NCI-H1092 treated with DMSO at 0.1 percent for 48 hours (cell line): ENCODE results near the gene JAZF1.

Experiments
- DNase-seq: peaks from one replicate; lab custom pipeline; 2025; lab: John Stamatoyannopoulos, UW

JAZF1 gene

GRCh38 chr7:28191184-28191583, 10.6 kb upstream of the JAZF1 start:
- DNase-seq: no peak

GRCh38 chr7:28190077-28190710, 9.6 kb upstream of the JAZF1 start:
- no peak for DNase-seq

- DNase-seq: no peak
These were observed 6.4 kb upstream of the JAZF1 start for GRCh38 chr7:28187012-28187411.

GRCh38 chr7:28183627-28184026, 3.0 kb upstream of the JAZF1 start:
- no peak for DNase-seq

- peak; percentile 47 for DNase-seq
These were observed 1.5 kb upstream of the JAZF1 start for GRCh38 chr7:28182071-28182471.

GRCh38 chr7:28181416-28181815, 821 bp upstream of the JAZF1 start:
- DNase-seq: no peak

DNA sequence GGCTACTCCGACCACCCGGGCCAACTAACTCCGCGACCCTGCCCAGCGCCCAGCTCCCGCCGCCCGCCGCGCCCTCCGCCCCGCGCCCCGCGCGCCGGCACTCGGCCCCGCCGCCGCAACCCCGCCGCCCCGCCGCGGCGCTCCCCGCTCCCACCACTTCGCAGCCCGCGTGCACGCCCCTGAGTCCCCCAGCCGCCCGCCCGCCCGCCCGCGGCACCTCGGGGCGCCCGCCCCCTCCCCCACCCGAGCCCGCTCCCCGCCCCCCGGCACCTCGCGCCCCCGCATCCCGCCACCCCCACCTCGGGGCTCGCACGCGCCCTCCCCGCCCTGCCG, 598 bp downstream of the JAZF1 start:
- no peak for DNase-seq

GRCh38 chr7:28179120-28180030, 1.2 kb downstream of the JAZF1 start:
- DNase-seq: peak; percentile 74

GRCh38 chr7:28178599-28178998, 2.0 kb downstream of the JAZF1 start:
- no peak for DNase-seq

DNA sequence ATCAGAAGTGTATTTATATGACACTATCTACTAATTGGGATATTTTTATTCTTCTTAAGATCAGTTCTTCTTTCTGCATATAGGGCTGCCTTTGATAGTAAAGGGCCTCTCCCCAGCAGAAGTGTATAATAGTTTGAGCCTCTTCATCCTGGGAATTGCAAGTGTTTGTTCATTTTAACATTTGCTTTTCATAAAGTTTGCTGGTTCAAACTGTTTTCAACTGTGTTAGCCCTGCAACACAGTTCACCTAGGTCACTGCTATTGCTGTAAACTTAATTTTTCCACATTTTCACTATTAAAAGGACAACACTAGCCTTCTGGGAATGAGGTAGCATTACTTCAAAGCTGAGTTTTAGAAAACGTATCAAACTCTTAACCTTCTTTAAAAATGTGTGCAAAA, 2.8 kb downstream of the JAZF1 start:
- DNase-seq: no peak

- DNase-seq: no peak
These were observed 4.0 kb downstream of the JAZF1 start for GRCh38 chr7:28176645-28177044.

DNA sequence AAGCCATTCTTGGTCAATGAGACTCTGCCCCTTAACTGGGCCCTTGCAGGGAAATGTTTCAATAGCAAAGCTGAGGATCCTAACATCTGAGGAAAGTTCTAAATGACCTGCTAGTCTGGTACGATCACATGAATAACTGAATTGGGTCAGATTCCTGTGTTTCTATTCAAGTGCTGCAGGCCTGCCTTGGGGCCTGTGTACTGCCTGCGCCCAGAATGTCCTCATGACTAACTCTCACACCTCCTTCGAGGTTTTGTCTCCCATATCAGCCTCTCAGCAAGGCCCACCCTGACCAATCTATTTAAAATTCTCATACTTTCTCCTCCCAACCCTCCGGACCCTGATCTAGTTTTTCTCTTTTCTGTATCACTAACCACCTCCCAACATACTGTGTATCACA, 4.4 kb downstream of the JAZF1 start:
- no peak for DNase-seq

GRCh38 chr7:28174901-28175661, 5.5 kb downstream of the JAZF1 start:
- no peak for DNase-seq

GRCh38 chr7:28174442-28174841, 6.2 kb downstream of the JAZF1 start:
- no peak for DNase-seq

GRCh38 chr7:28173531-28173930, 7.1 kb downstream of the JAZF1 start:
- no peak for DNase-seq

DNA sequence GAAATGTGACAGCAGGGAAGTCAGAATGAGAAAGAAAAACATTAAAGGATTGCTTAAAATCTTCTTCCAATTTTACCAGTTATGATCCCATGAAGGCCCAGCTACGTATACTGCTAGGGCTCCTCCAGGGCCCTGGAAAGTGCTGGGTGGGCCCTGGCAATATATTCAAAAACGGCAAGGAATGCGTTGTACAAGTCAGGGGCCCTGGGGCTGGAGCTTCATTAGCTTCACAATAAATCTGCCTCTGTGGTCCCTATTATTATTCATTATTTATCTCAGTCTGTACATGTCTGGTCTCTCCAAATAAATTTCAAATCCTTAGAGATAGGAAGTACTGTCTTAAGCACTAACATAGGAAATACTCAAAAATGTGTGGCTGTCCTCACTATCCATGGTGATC, 7.6 kb downstream of the JAZF1 start:
- no peak for DNase-seq

- DNase-seq: no peak
These were observed 9.9 kb downstream of the JAZF1 start for GRCh38 chr7:28170701-28171100.

- no peak for DNase-seq
These were observed 11.4 kb downstream of the JAZF1 start for GRCh38 chr7:28169230-28169629.

GRCh38 chr7:28168393-28169158, 12.0 kb downstream of the JAZF1 start:
- no peak for DNase-seq

- DNase-seq: no peak
These were observed 13.4 kb downstream of the JAZF1 start for GRCh38 chr7:28166982-28167715.
